HCT116 (cell line): Measurements from ENCODE around the gene GALNT17. TPM values are rescaled to one million over a fixed set of nuclear protein-coding genes. Genes with fewer than 3 reads are reported as not detected.

Source experiments
- ATAC-seq: fragments of 200-7000 bp; cut with Tn5 transposase; 2 replicates; pipeline ENCODE4 v1.9.1; 2020; ENCODE audit warnings: mild to moderate bottlenecking, moderate library complexity
- BruUV-seq: library from RNA; stranded (reverse); fragments of 400-500 nt; replicated peaks from 2 replicates; lab custom pipeline; 2021; lab: Mats Ljungman, UMichigan
- CTCF ChIA-PET: fragments of 300-600 bp; sonication (Branson Sonifier 250); formaldehyde crosslinking; loops from one replicate; lab custom pipeline; 2021; ENCODE audit warnings: antibody characterized with exemption; lab: Charles Lee
- POLR2A ChIA-PET: fragments of 300-600, 350-600 bp; sonication (Branson Sonifier 250); formaldehyde crosslinking; loops from one replicate; lab custom pipeline; 2021; ENCODE audit warnings: antibody characterized with exemption; lab: Charles Lee
- RAD21 ChIA-PET, 2 experiments: fragments of 300-600 bp; sonication (Branson Sonifier 250); formaldehyde crosslinking; loops; one replicate each; lab custom pipeline; 2023; ENCODE audit warnings: low total read pairs in 2 of 2; ENCODE audit not compliant: uncharacterized antibody in 2 of 2, unreplicated experiment in 2 of 2, low non-redundant PET in 1 of 2; lab: Charles Lee
- DNase-seq: peaks from one replicate; pipeline ENCODE4 v3.0.0-alpha.2; 2010; ENCODE audit warnings: low read depth, low spot score
- H2AFZ ChIP-seq: fragments of 200-600 bp; shearing (Covaris generic), sonication (generic); 2 replicates; pipeline ENCODE4 v1.6.1; 2017; ENCODE audit warnings: low read depth, mixed run types, mixed read lengths, antibody characterized with exemption, low read length; ENCODE audit not compliant: poor library complexity, severe bottlenecking
- H3K27ac ChIP-seq: 2 replicates; pipeline ENCODE4 v1.5.1; 2012; ENCODE audit warnings: low read depth, low read length
- H3K27me3 ChIP-seq: fragments of 200-600 bp; sonication (generic); 2 replicates; pipeline ENCODE4 v1.6.1; 2016; ENCODE audit warnings: mixed run types, low read length, mixed read lengths; ENCODE audit not compliant: insufficient read depth
- H3K36me3 ChIP-seq, 2 experiments: fragments of 200-500 bp in 1 of 2; fragments of 200-600 bp in 1 of 2; sonication (Bioruptor generic) in 1 of 2; sonication (generic) in 1 of 2; 2 replicates each; pipeline versions ENCODE4 v1.5.1 to v1.6.1; 2014 to 2016; ENCODE audit warnings: low read length in 2 of 2, inconsistent platforms in 1 of 2, mixed read lengths in 1 of 2, mixed run types in 1 of 2; ENCODE audit not compliant: insufficient read depth in 2 of 2, control insufficient read depth in 1 of 2
- H3K4me1 ChIP-seq, 2 experiments: fragments of 200-600 bp in 1 of 2; sonication (generic) in 1 of 2; 2 replicates each; pipeline versions ENCODE4 v1.5.1 to v1.6.1; 2012 to 2017; ENCODE audit warnings: low read length in 2 of 2, inconsistent platforms in 1 of 2, mild to moderate bottlenecking in 1 of 2, mixed read lengths in 1 of 2, mixed run types in 1 of 2, moderate library complexity in 1 of 2; ENCODE audit not compliant: insufficient read depth in 2 of 2, control insufficient read depth in 1 of 2
- H3K4me2 ChIP-seq: fragments of 200-600 bp; sonication (generic); 2 replicates; pipeline ENCODE4 v1.6.1; 2017; ENCODE audit warnings: mixed run types, low read length, mixed read lengths
- H3K4me3 ChIP-seq, 2 experiments: fragments of 200-600 bp in 1 of 2; sonication (generic) in 1 of 2; replicated peaks in 1 of 2; 2 replicates each; pipeline ENCODE4 v1.5.1; 2011 to 2016; ENCODE audit warnings: low read length in 2 of 2, control low read depth in 1 of 2, low read depth in 1 of 2, mild to moderate bottlenecking in 1 of 2, mixed read lengths in 1 of 2, mixed run types in 1 of 2
- H3K79me2 ChIP-seq: fragments of 200-600 bp; sonication (generic); 2 replicates; pipeline ENCODE4 v1.6.1; 2017; ENCODE audit warnings: mild to moderate bottlenecking, mixed run types, low read length, moderate library complexity, mixed read lengths; ENCODE audit not compliant: insufficient read depth
- H3K9ac ChIP-seq: fragments of 200-600 bp; sonication (generic); 2 replicates; pipeline ENCODE4 v1.6.1; 2016; ENCODE audit warnings: low read length, mixed read lengths
- H3K9me2 ChIP-seq: fragments of 200-600 bp; sonication (generic), shearing (Covaris generic); 2 replicates; pipeline ENCODE4 v1.6.1; 2017; ENCODE audit warnings: mixed run types, mild to moderate bottlenecking, moderate library complexity; ENCODE audit not compliant: insufficient read depth
- H3K9me3 ChIP-seq, 2 experiments: fragments of 200-500 bp in 1 of 2; fragments of 200-600 bp in 1 of 2; sonication (Bioruptor generic) in 1 of 2; sonication (generic) in 1 of 2; 2 replicates each; pipeline ENCODE4 v1.6.1; 2014 to 2017; ENCODE audit warnings: low read length in 2 of 2, mixed read lengths in 2 of 2, inconsistent platforms in 1 of 2, low read depth in 1 of 2, mild to moderate bottlenecking in 1 of 2, mixed run types in 1 of 2, moderate library complexity in 1 of 2; ENCODE audit not compliant: control insufficient read depth in 1 of 2, insufficient read depth in 1 of 2
- H4K20me1 ChIP-seq: fragments of 200-600 bp; sonication (generic), shearing (Covaris generic); 2 replicates; pipeline ENCODE4 v1.6.1; 2017; ENCODE audit warnings: mixed run types, mild to moderate bottlenecking, moderate library complexity; ENCODE audit not compliant: insufficient read depth
- CEBPB ChIP-seq: IDR thresholded peaks from 2 replicates; pipeline ENCODE4 v1.6.1; 2012; ENCODE audit warnings: low read depth
- EGR1 ChIP-seq: IDR thresholded peaks from 2 replicates; pipeline ENCODE4 v1.6.1; 2012; ENCODE audit warnings: low read depth
- ELF1 ChIP-seq: IDR thresholded peaks from 2 replicates; pipeline ENCODE4 v1.6.1; 2012; ENCODE audit warnings: low read depth, borderline replicate concordance
- EZH2 ChIP-seq: fragments of 200-600 bp; sonication (generic); IDR thresholded peaks from 2 replicates; pipeline ENCODE4 v1.6.1; 2017; ENCODE audit warnings: antibody characterized with exemption, mixed run types
- EZH2phosphoT487 ChIP-seq: fragments of 200-600 bp; IDR thresholded peaks from 2 replicates; pipeline ENCODE4 v1.6.1; 2018; ENCODE audit warnings: antibody characterized with exemption, borderline replicate concordance
- FOSL1 ChIP-seq: IDR thresholded peaks from 2 replicates; pipeline ENCODE4 v1.6.1; 2012; ENCODE audit warnings: low read depth
- MAX ChIP-seq: IDR thresholded peaks from 2 replicates; pipeline ENCODE4 v1.6.1; 2012
- POLR2AphosphoS5 ChIP-seq: IDR thresholded peaks from 2 replicates; pipeline ENCODE4 v1.6.1; 2011; ENCODE audit warnings: mild to moderate bottlenecking, low read depth, low read length, moderate library complexity
- RAD21 ChIP-seq: IDR thresholded peaks from 2 replicates; pipeline ENCODE4 v1.6.1; 2012; ENCODE audit warnings: low read depth, mild to moderate bottlenecking
- REST ChIP-seq: IDR thresholded peaks from 2 replicates; pipeline ENCODE4 v1.6.1; 2012; ENCODE audit warnings: low read depth
- SIN3A ChIP-seq: IDR thresholded peaks from 2 replicates; pipeline ENCODE4 v1.6.1; 2012; ENCODE audit warnings: low read depth
- SP1 ChIP-seq: IDR thresholded peaks from 2 replicates; pipeline ENCODE4 v1.6.1; 2012; ENCODE audit warnings: low read depth
- SRF ChIP-seq: IDR thresholded peaks from 2 replicates; pipeline ENCODE4 v1.6.1; 2012; ENCODE audit warnings: low read depth
- TCF7L2 ChIP-seq: IDR thresholded peaks from 2 replicates; pipeline ENCODE4 v1.7.0; 2011; ENCODE audit warnings: borderline replicate concordance, inconsistent platforms; ENCODE audit not compliant: insufficient read depth, insufficient read length; ENCODE audit errors: extremely low read depth
- YY1 ChIP-seq: IDR thresholded peaks from 2 replicates; pipeline ENCODE4 v1.6.1; 2011; ENCODE audit warnings: low read length, low read depth, moderate library complexity, mild to moderate bottlenecking; ENCODE audit not compliant: insufficient replicate concordance; ENCODE audit errors: extremely low read depth
- ZFX ChIP-seq: fragments of 450-650 bp; IDR thresholded peaks from 2 replicates; pipeline ENCODE4 v1.6.1; 2017
- ZNF274 ChIP-seq: fragments of 200-500 bp; sonication (Bioruptor generic); IDR thresholded peaks from 2 replicates; pipeline ENCODE4 v1.6.1; 2014; ENCODE audit warnings: mild to moderate bottlenecking, low read depth, low read length, inconsistent platforms
- intact Hi-C: fragments of 100-400 bp; cut with micrococcal nuclease; formaldehyde crosslinking; loops from 2 replicates; pipeline ENCODE4 v1.10.0; 2022
- total RNA-seq: library from RNA; stranded (reverse); gene quantifications from one replicate; pipeline ENCODE4 v1.2.1, GENCODE V29; 2021; ENCODE audit not compliant: unreplicated experiment
- TF ChIP-seq, protein P1 (sequence below): IDR thresholded peaks from 2 replicates; pipeline ENCODE4 v1.6.1; 2012
- TF ChIP-seq, protein P2 (sequence below): IDR thresholded peaks from 2 replicates; pipeline ENCODE4 v1.6.1; 2011; ENCODE audit warnings: mild to moderate bottlenecking, low read length, moderate library complexity; ENCODE audit not compliant: insufficient replicate concordance; ENCODE audit errors: extremely low read depth

The GALNT17 gene
- total RNA-seq, 1 experiment from 2014 or later = not detected

GRCh38 chr7:71300086-71300485 is 168.1 kb downstream of the GALNT17 start:
- CTCF ChIA-PET = no interaction called here
- no peak for ATAC-seq

More at GRCh38 chr7:71300086-71300485, 168.1 kb downstream of the GALNT17 start:
- no peak overlapping the region for H3K4me2 ChIP-seq
- ChIA-PET POLR2A (no interaction called here), RAD21 (no interaction called here)
- H4K20me1 ChIP-seq = no peaks in the 10 kb centered on the region
- no peak overlapping the region for H3K27ac ChIP-seq
- no peak overlapping the region for H3K4me3 ChIP-seq
- no peaks in the 10 kb centered on the region for H3K36me3 ChIP-seq
- no peaks in the 10 kb centered on the region for H3K79me2 ChIP-seq
- H3K27me3 ChIP-seq = no peaks in the 10 kb centered on the region
- no peak for TF ChIP-seq FOSL1
- no peak for TF ChIP-seq SIN3A
- TF ChIP-seq RAD21 = no peak
- no peak for TF ChIP-seq EZH2phosphoT487
- no peak for TF ChIP-seq POLR2AphosphoS5
- no peak for TF ChIP-seq ZFX
- no peak for TF ChIP-seq ZNF274
- TF ChIP-seq, protein P1, sequence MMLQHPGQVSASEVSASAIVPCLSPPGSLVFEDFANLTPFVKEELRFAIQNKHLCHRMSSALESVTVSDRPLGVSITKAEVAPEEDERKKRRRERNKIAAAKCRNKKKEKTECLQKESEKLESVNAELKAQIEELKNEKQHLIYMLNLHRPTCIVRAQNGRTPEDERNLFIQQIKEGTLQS = no peak
- no peak for TF ChIP-seq CEBPB
- no peak for TF ChIP-seq ELF1
- TF ChIP-seq, protein P2, sequence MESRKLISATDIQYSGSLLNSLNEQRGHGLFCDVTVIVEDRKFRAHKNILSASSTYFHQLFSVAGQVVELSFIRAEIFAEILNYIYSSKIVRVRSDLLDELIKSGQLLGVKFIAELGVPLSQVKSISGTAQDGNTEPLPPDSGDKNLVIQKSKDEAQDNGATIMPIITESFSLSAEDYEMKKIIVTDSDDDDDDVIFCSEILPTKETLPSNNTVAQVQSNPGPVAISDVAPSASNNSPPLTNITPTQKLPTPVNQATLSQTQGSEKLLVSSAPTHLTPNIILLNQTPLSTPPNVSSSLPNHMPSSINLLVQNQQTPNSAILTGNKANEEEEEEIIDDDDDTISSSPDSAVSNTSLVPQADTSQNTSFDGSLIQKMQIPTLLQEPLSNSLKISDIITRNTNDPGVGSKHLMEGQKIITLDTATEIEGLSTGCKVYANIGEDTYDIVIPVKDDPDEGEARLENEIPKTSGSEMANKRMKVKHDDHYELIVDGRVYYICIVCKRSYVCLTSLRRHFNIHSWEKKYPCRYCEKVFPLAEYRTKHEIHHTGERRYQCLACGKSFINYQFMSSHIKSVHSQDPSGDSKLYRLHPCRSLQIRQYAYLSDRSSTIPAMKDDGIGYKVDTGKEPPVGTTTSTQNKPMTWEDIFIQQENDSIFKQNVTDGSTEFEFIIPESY = no peak
- TF ChIP-seq EGR1 = no peak
- no peak for TF ChIP-seq REST
- no peak for TF ChIP-seq SP1
- no peak for TF ChIP-seq MAX
- TF ChIP-seq YY1 = no peak
- TF ChIP-seq SRF = no peak
- TF ChIP-seq EZH2 = no peak
- no peak for TF ChIP-seq TCF7L2
- H3K4me1 ChIP-seq = no peaks in the 10 kb centered on the region
- intact Hi-C loops = no loop called here
- no TSS peak for BruUV-seq
- H2AFZ ChIP-seq = no peak overlapping the region
- H3K9me3 ChIP-seq = peaks cover 8 to 9% of the 10 kb centered on the region in 2 experiments; a peak in 2 of 4 replicates
- no peaks in the 10 kb centered on the region for H3K9me2 ChIP-seq
- DNase-seq = no peak
- no peak overlapping the region for H3K9ac ChIP-seq
